ENCODE measurements around the gene RGL1. TPM values are rescaled to one million over a fixed set of nuclear protein-coding genes. Genes with fewer than 3 reads are reported as not detected.

Gene RGL1
- total RNA-seq, 1 donor from 2014 or later: 68.1 TPM

DNA sequence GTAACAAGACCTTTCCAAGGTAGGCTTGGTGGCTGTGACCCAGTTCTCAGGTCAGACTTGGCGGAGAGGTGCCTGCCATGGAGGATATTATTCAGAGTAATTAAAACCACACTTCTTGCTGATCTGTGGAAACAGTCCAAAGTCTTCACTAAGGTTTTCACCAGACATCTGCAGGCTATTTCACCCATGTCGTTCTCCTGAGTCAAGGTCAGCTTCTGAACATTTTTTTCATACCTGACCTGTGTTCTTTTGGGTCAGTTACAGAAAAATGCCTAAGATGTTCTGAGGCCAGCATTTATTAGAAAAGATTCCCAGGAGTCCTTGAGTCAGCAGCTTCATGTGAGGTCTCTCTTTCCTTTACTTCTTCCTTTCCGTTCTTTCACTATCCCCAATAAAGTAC lies 54.9 kb downstream of the RGL1 start:
- Mint-ChIP-seq H3K27ac (ENCODE audit: unreplicated experiment) (peak overlapping the region; percentile 81), H3K4me1 (ENCODE audit: unreplicated experiment) (peaks cover 64% of the 10 kb centered on the region), H3K9me3 (ENCODE audit: unreplicated experiment) (no peaks in the 10 kb centered on the region), H3K36me3 (ENCODE audit: unreplicated experiment) (peaks cover 48% of the 10 kb centered on the region), H3K27me3 (ENCODE audit: unreplicated experiment) (no peaks in the 10 kb centered on the region), H3K4me3 (ENCODE audit: unreplicated experiment) (peak overlapping the region; percentile 24)
- DNase-seq (ENCODE audit: extremely low spot score, unreplicated experiment): no peak
- TF ChIP-seq, protein P1, sequence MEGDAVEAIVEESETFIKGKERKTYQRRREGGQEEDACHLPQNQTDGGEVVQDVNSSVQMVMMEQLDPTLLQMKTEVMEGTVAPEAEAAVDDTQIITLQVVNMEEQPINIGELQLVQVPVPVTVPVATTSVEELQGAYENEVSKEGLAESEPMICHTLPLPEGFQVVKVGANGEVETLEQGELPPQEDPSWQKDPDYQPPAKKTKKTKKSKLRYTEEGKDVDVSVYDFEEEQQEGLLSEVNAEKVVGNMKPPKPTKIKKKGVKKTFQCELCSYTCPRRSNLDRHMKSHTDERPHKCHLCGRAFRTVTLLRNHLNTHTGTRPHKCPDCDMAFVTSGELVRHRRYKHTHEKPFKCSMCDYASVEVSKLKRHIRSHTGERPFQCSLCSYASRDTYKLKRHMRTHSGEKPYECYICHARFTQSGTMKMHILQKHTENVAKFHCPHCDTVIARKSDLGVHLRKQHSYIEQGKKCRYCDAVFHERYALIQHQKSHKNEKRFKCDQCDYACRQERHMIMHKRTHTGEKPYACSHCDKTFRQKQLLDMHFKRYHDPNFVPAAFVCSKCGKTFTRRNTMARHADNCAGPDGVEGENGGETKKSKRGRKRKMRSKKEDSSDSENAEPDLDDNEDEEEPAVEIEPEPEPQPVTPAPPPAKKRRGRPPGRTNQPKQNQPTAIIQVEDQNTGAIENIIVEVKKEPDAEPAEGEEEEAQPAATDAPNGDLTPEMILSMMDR (IDR thresholded peaks at IDR 0.05): no peak

DNA sequence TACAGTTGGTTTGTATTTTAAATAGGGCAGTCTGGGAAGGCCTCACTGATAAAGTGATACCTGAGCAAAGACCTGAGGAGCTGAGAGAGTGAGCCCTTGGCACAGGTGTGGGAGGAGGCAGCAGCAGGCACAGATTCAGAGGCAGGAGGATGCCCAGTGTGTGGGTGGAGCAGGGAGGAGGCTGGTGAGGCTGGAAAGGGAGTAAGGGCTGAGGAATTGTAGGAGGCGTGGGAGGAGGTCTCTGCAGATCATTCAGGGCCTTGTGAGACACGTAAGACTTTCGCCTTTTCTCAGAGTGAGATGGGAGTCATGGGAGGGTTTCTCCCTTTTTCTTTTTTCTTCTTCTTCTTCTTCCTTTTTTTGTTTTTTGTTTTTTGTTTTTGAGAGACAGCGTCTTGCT lies 58.0 kb downstream of the RGL1 start:
- DNase-seq (ENCODE audit: extremely low spot score, unreplicated experiment): no peak
- H3K4me3 Mint-ChIP-seq (ENCODE audit: unreplicated experiment): no peak overlapping the region
- H3K9me3 Mint-ChIP-seq (ENCODE audit: unreplicated experiment): no peaks in the 10 kb centered on the region
- no peaks in the 10 kb centered on the region for H3K27me3 Mint-ChIP-seq (ENCODE audit: unreplicated experiment)
- peaks cover 54% of the 10 kb centered on the region for H3K4me1 Mint-ChIP-seq (ENCODE audit: unreplicated experiment)
- peak overlapping the region; percentile 23 for H3K27ac Mint-ChIP-seq (ENCODE audit: unreplicated experiment)
- H3K36me3 Mint-ChIP-seq (ENCODE audit: unreplicated experiment): peaks cover 29% of the 10 kb centered on the region
- TF ChIP-seq, protein P1 (IDR thresholded peaks at IDR 0.05): no peak

DNA sequence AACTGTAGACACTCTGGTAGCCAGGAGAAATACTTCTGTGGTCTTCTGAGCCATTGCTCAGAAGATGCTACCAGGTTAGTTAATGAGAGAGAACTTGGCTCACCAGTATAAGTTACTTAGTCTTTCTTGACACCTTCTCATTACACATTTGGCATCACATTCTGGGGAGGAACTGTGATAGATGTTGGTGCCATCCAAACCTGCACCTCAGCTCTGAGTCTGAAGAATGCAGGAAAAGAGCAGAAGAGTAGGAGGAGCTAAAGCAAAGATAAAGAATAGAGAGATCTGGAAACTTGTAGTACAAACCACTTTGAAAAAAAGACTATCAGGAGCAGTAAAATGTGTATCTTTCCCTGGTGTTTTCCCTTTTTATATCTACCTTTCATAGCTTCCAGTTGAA lies 58.9 kb downstream of the RGL1 start:
- H3K36me3 Mint-ChIP-seq (ENCODE audit: unreplicated experiment): peaks cover 29% of the 10 kb centered on the region
- TF ChIP-seq, protein P1 (IDR thresholded peaks at IDR 0.05): no peak
- H3K4me3 Mint-ChIP-seq (ENCODE audit: unreplicated experiment): no peak overlapping the region
- no peaks in the 10 kb centered on the region for H3K9me3 Mint-ChIP-seq (ENCODE audit: unreplicated experiment)
- no peak for DNase-seq (ENCODE audit: extremely low spot score, unreplicated experiment)
- H3K27me3 Mint-ChIP-seq (ENCODE audit: unreplicated experiment): no peaks in the 10 kb centered on the region
- H3K4me1 Mint-ChIP-seq (ENCODE audit: unreplicated experiment): peaks cover 48% of the 10 kb centered on the region
- no peak overlapping the region for H3K27ac Mint-ChIP-seq (ENCODE audit: unreplicated experiment)

DNA sequence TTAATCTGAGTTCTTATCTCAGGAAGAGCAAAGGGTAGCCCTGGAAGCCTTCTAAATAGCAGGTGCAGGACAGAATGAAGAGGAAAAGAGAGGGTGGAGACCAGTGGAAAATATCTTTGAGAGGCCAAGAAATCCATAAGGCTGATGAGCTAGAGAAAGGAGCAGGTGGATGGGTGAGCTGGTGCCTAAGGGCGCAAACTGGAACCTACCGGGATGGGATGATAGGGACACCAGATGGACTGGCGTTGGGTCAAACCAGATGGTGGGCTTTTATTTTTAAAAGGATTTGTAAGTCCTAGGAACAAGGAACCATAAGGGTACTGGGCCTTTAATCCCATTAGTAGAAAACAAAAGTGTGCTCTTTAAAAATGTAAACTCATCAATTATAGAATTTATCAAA lies 59.7 kb downstream of the RGL1 start:
- Mint-ChIP-seq H3K27ac (ENCODE audit: unreplicated experiment) (no peak overlapping the region), H3K36me3 (ENCODE audit: unreplicated experiment) (peaks cover 29% of the 10 kb centered on the region), H3K27me3 (ENCODE audit: unreplicated experiment) (no peaks in the 10 kb centered on the region), H3K4me3 (ENCODE audit: unreplicated experiment) (no peak overlapping the region), H3K9me3 (ENCODE audit: unreplicated experiment) (no peaks in the 10 kb centered on the region), H3K4me1 (ENCODE audit: unreplicated experiment) (peaks cover 46% of the 10 kb centered on the region)
- DNase-seq (ENCODE audit: extremely low spot score, unreplicated experiment): no peak
- TF ChIP-seq, protein P1 (IDR thresholded peaks at IDR 0.05): no peak

DNA sequence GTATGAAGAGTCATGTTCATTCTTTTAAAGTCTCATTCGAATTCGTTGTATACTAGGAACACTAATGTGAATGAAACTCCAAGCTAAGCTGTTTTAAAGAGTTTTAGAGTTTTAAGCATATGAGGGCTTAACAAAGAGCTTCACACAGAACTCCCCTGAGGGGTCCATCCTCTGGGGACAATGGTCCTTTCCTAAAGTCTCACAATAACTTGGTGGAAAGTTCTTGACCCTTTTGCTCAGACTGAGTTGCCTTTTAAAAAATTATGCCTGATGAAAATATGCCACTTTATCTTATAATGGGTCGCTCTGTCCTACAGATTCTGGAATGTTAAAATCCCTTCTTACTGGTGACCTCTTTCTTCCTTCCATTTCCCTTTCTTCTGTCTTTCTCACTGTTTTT lies 64.3 kb downstream of the RGL1 start:
- TF ChIP-seq, protein P1 (IDR thresholded peaks at IDR 0.05): no peak
- H3K27ac Mint-ChIP-seq (ENCODE audit: unreplicated experiment): peak overlapping the region; percentile 1
- no peak for DNase-seq (ENCODE audit: extremely low spot score, unreplicated experiment)
- H3K27me3 Mint-ChIP-seq (ENCODE audit: unreplicated experiment): no peaks in the 10 kb centered on the region
- peaks cover 13% of the 10 kb centered on the region for H3K36me3 Mint-ChIP-seq (ENCODE audit: unreplicated experiment)
- peaks cover 45% of the 10 kb centered on the region for H3K4me1 Mint-ChIP-seq (ENCODE audit: unreplicated experiment)
- no peaks in the 10 kb centered on the region for H3K9me3 Mint-ChIP-seq (ENCODE audit: unreplicated experiment)
- H3K4me3 Mint-ChIP-seq (ENCODE audit: unreplicated experiment): no peak overlapping the region

Measured in osteocyte (in vitro differentiated cells).